HepG2 (cell line): ENCODE data around the gene ATP2A3. TPM values are rescaled to one million over a fixed set of nuclear protein-coding genes. Genes with fewer than 3 reads are reported as not detected.

ENCODE experiments used
- ARID4A ChIP-seq: sonication (generic); formaldehyde crosslinking; IDR thresholded peaks from 2 replicates; pipeline ENCODE4 v1.5.0; 2020; ENCODE audit warnings: mild to moderate bottlenecking, missing genetic modification reagents, borderline replicate concordance
- CENPBD1 ChIP-seq: sonication (generic); formaldehyde crosslinking; IDR thresholded peaks from 2 replicates; pipeline ENCODE4 v1.8.0; 2022; ENCODE audit warnings: missing genetic modification reagents, low read depth, mild to moderate bottlenecking, borderline replicate concordance
- HMGXB4 ChIP-seq, 2 experiments: sonication (generic) in 1 of 2; formaldehyde crosslinking in 1 of 2; IDR thresholded peaks; 2 replicates each; pipeline versions ENCODE4 v1.4.0 to v1.6.1; 2018 to 2020; ENCODE audit warnings: missing genetic modification reagents in 2 of 2, borderline replicate concordance in 1 of 2, low read depth in 1 of 2, mild to moderate bottlenecking in 1 of 2, missing biosample characterization in 1 of 2
- KDM2A ChIP-seq: sonication (generic); formaldehyde crosslinking; IDR thresholded peaks from 2 replicates; pipeline ENCODE4 v1.4.0; 2020; ENCODE audit warnings: low read depth, missing genetic modification reagents, borderline replicate concordance
- RBM22 ChIP-seq: fragments of 200-400 bp; formaldehyde crosslinking; optimal IDR thresholded peaks from 2 replicates; pipeline ENCODE3; 2017; ENCODE audit warnings: mild to moderate bottlenecking, low read length, moderate library complexity
- ZBTB1 ChIP-seq: sonication (generic); formaldehyde crosslinking; IDR thresholded peaks from 2 replicates; pipeline ENCODE4 v1.4.0; 2020; ENCODE audit warnings: missing genetic modification reagents, borderline replicate concordance
- ZBTB20 ChIP-seq: sonication (generic); formaldehyde crosslinking; IDR thresholded peaks from 2 replicates; pipeline ENCODE4 v1.8.1; 2023; ENCODE audit warnings: missing genetic modification reagents, low read depth, mild to moderate bottlenecking, borderline replicate concordance
- ZNF280B ChIP-seq: sonication (generic); formaldehyde crosslinking; IDR thresholded peaks from 2 replicates; pipeline ENCODE4 v1.5.0; 2020; ENCODE audit warnings: missing genetic modification reagents, mild to moderate bottlenecking, borderline replicate concordance
- ZNF333 ChIP-seq: sonication (generic); formaldehyde crosslinking; IDR thresholded peaks from 2 replicates; pipeline ENCODE4 v1.4.0; 2020; ENCODE audit warnings: mild to moderate bottlenecking, missing genetic modification reagents, borderline replicate concordance
- ZNF740 ChIP-seq: sonication (generic); formaldehyde crosslinking; IDR thresholded peaks from 2 replicates; pipeline ENCODE4 v1.4.0; 2020; ENCODE audit warnings: missing genetic modification reagents
- ZNF747 ChIP-seq: sonication (generic); formaldehyde crosslinking; IDR thresholded peaks from 2 replicates; pipeline ENCODE4 v1.8.1; 2023; ENCODE audit warnings: missing genetic modification reagents, mild to moderate bottlenecking, borderline replicate concordance
- polyA plus RNA-seq, 8 experiments: library from polyadenylated mRNA; depleted of rRNA in 3 of 8; stranded (reverse) in 7 of 8; unstranded in 1 of 8; fragments of >200 nt; fragmentation: Illumina TruSeq in 4 of 8; extraction: Trizol in 4 of 8; gene quantifications; 2 replicates each; pipeline versions ENCODE4 v1.2.1 to v1.2.3, GENCODE V29; 2011 to 2016; ENCODE audit warnings: low read depth in 4 of 8, missing spikeins in 1 of 8, mixed read lengths in 1 of 8; ENCODE audit not compliant: insufficient read depth in 1 of 8
- total RNA-seq, 5 experiments: library from RNA; depleted of rRNA; stranded (reverse); fragments of >200 nt; fragmentation: Illumina TruSeq; extraction: Trizol; gene quantifications; 2 replicates each; pipeline ENCODE4 v1.2.3, GENCODE V29; 2016; ENCODE audit warnings: low read depth in 1 of 5

ATP2A3 gene
- total and polyA plus RNA-seq, 2 of the 13 experiments (the other 11 are each of a cell fraction or from before 2014, with no cell fraction given), result 0.07 TPM; not detected in 1

- TF ChIP-seq ARID4A (CRISPR knock-in tag), result peak; percentile 46; the same call in 1 of the 2 replicates
- peak; percentile 18; the same call in 1 of the 2 replicates for TF ChIP-seq ZNF740
- peak; percentile 97 for TF ChIP-seq KDM2A (CRISPR knock-in tag)
- TF ChIP-seq ZNF333 (CRISPR knock-in tag), result no peak
- peak in 1 of 2 experiments; percentile 84; a peak in 2 of 4 replicates for TF ChIP-seq HMGXB4 (CRISPR knock-in tag; IDR thresholded peaks at IDR 0.05; ENCODE audit: borderline replicate concordance in 1 of 2, low read depth in 1 of 2)
- peak; percentile 89 for TF ChIP-seq ZNF747 (CRISPR knock-in tag)
- no peak for TF ChIP-seq ZBTB1 (CRISPR knock-in tag)
- no peak for TF ChIP-seq ZBTB20
- TF ChIP-seq RBM22, result peak; percentile 58
- 0 out of 2 replicates have a peak, but pooled peaks have one; percentile 64 for TF ChIP-seq ZNF280B (CRISPR knock-in tag)
- no peak for TF ChIP-seq CENPBD1
These were observed 40.5 kb upstream of the ATP2A3 start (continued) for GRCh38 chr17:4004517-4005295.
